ENCODE measurements around the gene CR1.
A peak's percentile ranks its signal among the peaks of the same experiment; 100 is the strongest.
"Not testable (repeated sequence)": the region's sequence is repeated elsewhere in the genome, so short reads cannot be mapped to it uniquely, and the experiment has no call there.

Gene CR1

GRCh38 chr1:207589506-207589905 lies 93.5 kb downstream of the CR1 start:
- DNase-seq (ENCODE audit: low read depth), result not testable (repeated sequence)

GRCh38 chr1:207591205-207591604 lies 95.2 kb downstream of the CR1 start:
- not testable (repeated sequence) for DNase-seq (ENCODE audit: low read depth)

GRCh38 chr1:207594095-207594494 lies 98.1 kb downstream of the CR1 start:
- not testable (repeated sequence) for DNase-seq (ENCODE audit: low read depth)

GRCh38 chr1:207603777-207604176 lies 107.8 kb downstream of the CR1 start:
- DNase-seq (ENCODE audit: low read depth), result peak; percentile 81

- no peak for DNase-seq (ENCODE audit: low read depth)
Measured at GRCh38 chr1:207605444-207606361, 109.7 kb downstream of the CR1 start.

GRCh38 chr1:207606362-207606755 lies 110.4 kb downstream of the CR1 start:
- DNase-seq (ENCODE audit: low read depth), result no peak

- DNase-seq (ENCODE audit: low read depth), result no peak
Measured at GRCh38 chr1:207612762-207613161, 116.8 kb downstream of the CR1 start.

DNA sequence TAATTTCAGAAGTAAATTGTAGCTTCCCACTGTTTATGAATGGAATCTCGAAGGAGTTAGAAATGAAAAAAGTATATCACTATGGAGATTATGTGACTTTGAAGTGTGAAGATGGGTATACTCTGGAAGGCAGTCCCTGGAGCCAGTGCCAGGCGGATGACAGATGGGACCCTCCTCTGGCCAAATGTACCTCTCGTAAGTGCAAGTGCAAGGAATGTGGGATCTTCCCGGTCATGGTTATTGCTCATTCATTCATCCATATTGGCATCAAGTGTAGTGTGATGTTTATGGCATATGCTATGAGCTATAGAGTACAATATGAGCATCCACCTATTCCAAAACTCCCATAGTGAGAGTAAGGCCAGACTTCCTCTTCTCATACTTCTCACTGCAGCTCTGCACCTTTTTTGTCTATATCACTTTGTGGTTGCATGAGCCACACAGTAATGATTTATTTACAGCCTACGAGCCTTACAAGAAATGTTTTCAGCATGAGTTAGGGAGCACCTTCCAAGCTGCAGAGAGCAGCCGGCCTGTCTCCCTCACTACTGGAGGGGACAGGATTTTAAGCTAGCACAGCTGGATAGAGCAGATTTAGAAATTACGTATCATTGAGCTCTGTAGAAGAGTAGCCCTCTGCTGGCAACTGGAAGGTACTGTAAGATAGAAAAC lies 124.0 kb downstream of the CR1 start:
- DNase-seq (ENCODE audit: low read depth), result peak; percentile 70

- no peak for DNase-seq (ENCODE audit: low read depth)
Measured at GRCh38 chr1:207620543-207620893, 124.6 kb downstream of the CR1 start.

- not testable (repeated sequence) for DNase-seq (ENCODE audit: low read depth)
Measured at GRCh38 chr1:207625504-207626071, 129.6 kb downstream of the CR1 start.

GRCh38 chr1:207626972-207627337 lies 131.0 kb downstream of the CR1 start:
- DNase-seq (ENCODE audit: low read depth), result no peak

- no peak for DNase-seq (ENCODE audit: low read depth)
Measured at GRCh38 chr1:207627496-207627895, 131.5 kb downstream of the CR1 start.

DNA sequence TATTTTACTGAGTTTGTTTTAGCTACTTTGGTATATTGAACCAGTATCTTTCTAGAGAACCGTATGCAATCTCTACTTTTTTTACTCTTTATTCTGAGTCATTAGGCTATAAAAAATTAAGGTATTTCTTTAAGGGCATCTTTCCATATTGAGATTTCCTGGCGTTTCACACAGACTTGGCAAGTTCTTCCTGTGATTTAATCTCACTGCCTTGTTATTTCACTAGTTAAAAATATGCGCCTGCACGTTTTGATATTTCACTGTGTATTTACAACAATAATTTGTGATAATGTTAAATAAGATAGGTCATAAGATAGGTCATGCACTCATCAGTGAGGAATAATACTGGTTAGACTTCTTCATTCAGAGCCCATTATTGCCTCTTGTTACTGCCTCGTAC lies 132.8 kb downstream of the CR1 start:
- DNase-seq (ENCODE audit: low read depth), result no peak

GRCh38 chr1:207631137-207631536 lies 135.2 kb downstream of the CR1 start:
- no peak for DNase-seq (ENCODE audit: low read depth)

DNA sequence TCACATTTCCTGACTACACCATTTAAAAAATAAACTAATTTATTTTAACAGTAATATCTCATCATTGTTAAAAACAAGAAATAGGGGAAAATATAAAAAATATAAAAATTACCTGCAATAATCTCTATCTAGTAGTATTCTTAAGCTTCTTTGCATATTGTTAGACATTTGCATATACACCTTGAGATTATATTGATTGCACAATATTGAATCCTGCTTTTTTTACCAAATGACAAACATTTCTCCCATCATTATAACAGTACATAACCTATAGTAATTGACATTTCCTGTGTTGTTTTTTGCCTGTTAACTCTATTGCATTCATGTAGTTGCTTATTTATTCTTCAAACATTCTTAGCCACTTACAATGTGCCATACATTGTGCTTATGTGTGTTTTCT lies 137.3 kb downstream of the CR1 start:
- no peak for DNase-seq (ENCODE audit: low read depth)

DNA sequence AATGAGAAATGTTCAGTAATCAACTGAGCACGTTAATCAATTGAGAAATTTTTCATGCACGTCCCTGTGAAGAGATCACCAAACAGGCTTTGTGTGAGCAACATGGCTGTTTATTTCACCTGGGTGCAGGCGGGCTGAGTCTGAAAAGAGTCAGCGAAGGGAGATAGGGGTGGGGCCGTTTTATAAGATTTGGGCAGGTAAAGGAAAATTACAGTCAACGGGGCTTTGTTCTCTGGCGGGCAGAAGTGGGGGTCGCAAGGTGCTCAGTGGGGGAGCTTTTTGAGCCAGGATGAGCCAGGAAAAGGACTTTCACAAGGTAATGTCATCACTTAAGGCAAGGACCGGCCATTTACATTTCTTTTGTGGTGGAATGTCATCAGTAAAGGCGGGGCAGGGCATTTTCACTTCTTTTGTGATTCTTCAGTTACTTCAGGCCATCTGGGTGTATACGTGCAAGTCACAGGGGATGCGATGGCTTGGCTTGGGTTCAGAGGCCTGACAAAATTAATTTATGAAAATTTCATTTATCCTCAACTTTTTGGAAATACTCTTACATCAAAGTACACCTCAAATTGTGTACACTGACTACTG lies 137.8 kb downstream of the CR1 start:
- DNase-seq (ENCODE audit: low read depth), result not testable (repeated sequence)

- DNase-seq (ENCODE audit: low read depth), result not testable (repeated sequence)
Measured at GRCh38 chr1:207634293-207634692, 138.3 kb downstream of the CR1 start.

GRCh38 chr1:207635569-207636186 lies 139.7 kb downstream of the CR1 start:
- not testable (repeated sequence) for DNase-seq (ENCODE audit: low read depth)

GRCh38 chr1:207638487-207639145 lies 142.7 kb downstream of the CR1 start:
- DNase-seq (ENCODE audit: low read depth), result not testable (repeated sequence)

DNA sequence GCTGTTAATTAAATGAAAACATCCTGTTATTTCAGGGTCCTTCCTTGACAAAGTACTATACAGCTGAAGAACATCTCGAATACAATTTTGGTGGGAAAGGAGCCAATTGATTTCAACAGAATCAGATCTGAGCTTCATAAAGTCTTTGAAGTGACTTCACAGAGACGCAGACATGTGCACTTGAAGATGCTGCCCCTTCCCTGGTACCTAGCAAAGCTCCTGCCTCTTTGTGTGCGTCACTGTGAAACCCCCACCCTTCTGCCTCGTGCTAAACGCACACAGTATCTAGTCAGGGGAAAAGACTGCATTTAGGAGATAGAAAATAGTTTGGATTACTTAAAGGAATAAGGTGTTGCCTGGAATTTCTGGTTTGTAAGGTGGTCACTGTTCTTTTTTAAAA lies 143.4 kb downstream of the CR1 start:
- DNase-seq (ENCODE audit: low read depth), result not testable (repeated sequence)

- no peak for DNase-seq (ENCODE audit: low read depth)
Measured at GRCh38 chr1:207644166-207644851, 148.4 kb downstream of the CR1 start.
